A549 treated with CORT108297 at 1 μM for 4 hours (cell line): ENCODE measurements around the gene MAP3K8. TPM values are rescaled to one million over a fixed set of nuclear protein-coding genes. Genes with fewer than 3 reads are reported as not detected.

Experiments
- total RNA-seq: library from RNA; stranded (reverse); fragments of 200-300 nt; extraction: Qiagen RNA extraction; gene quantifications from 5 replicates; pipeline ENCODE4 v1.2.3, GENCODE V29; 2022

MAP3K8 gene
- 14.2 to 18.8 TPM (median 16.4 TPM) in 5 replicates for total RNA-seq

DNA sequence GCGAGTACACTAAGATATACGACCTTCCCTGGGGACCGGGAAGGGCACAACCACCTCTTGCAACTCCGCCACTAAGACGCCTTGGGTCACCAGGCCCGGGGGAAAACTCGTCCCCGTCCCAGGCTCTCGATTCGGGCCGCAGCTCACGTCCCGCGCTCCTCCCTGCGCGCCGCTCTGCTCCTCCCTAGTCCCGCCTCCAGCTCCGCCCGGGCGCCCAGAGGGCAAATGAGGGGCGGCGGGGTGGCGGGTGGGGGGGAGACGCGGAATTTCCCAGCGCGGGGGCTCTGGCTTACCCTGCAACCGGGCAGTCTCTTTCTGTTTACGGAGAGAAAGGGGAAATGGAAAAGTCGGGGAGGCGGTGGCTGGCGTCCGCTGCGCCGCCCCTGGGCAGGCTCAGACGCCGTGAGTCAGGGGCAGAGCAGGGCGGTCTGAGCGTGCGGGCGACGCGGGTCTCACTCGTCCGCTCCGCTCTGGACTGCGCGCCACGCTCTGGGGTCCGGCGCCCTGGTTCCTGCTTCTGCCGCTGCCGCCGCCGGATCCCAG is at the start of gene MAP3K8:
MAP3K8 (plus strand) TSS at position 455 of the 543 bp plus-strand sequence. CDS start 4,755 bp downstream, outside the sequence.

Other genes starting within 250 kb of the MAP3K8 start
- gene MTPAP, start 84.9 kb upstream of the MAP3K8 start, total RNA-seq: 19.1 to 27.4 TPM (median 25.4 TPM) in 5 replicates
- gene LYZL2, start 195.6 kb downstream of the MAP3K8 start, total RNA-seq: not detected in 5 replicates